HG03460 (cell line): Measurements from ENCODE around the gene AK1.
"Not testable (repeated sequence)": the region's sequence is repeated elsewhere in the genome, so short reads cannot be mapped to it uniquely, and the experiment has no call there.

ENCODE experiments used
- ATAC-seq: cut with Tn5 transposase; IDR thresholded peaks from one replicate; pipeline ENCODE4 v1.9.1; 2021; ENCODE audit not compliant: unreplicated experiment

The AK1 gene

DNA sequence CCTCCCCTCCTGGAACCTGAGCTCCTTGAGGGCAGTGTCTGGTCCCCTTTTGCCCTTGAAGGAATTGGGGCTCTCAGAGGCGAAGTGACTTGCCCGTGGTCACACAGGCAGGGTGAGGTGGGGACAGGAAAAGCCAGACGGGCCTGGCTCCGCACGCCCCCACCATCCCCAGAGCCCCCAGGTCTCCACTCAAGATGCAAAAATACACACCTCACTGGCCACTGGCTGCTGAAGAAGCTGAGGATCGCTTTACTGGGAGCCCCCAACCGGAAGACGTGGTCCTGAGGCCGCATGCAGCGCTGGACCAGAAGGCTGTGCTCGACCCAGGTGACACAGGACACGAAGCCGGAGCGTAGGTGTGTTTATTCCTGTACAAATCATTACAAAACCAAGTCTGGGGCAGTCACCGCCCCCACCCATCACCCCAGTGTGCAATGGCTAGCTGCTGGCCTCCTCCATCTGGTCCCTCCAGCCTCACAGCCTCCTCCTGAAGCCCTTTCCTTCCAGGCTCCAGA is 7.6 kb upstream of the AK1 start:
- no peak for ATAC-seq

DNA sequence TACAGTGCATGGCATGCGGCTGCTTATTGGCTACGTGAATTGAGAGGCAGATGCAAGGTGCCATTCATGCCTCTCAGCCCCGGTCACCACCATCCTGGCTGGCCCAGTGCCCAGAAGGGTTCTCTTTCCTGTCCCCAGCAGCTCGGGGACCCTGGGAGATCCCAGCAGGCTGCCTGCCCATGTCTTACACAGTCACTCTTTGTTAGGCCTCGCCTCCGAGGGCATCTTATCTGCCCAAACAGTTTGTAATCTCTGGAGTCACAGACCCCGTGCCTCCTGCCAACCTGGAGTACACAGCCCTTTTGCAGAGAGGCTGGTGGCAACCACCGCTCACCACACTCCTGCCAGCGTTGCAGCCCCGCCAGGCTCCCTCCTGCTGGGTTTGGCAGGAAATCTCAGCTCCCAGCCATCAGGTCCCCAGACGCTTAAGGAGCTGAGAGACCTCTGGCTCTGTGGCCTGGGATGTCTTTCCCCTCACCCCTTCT is 7.0 kb upstream of the AK1 start:
- no peak for ATAC-seq

DNA sequence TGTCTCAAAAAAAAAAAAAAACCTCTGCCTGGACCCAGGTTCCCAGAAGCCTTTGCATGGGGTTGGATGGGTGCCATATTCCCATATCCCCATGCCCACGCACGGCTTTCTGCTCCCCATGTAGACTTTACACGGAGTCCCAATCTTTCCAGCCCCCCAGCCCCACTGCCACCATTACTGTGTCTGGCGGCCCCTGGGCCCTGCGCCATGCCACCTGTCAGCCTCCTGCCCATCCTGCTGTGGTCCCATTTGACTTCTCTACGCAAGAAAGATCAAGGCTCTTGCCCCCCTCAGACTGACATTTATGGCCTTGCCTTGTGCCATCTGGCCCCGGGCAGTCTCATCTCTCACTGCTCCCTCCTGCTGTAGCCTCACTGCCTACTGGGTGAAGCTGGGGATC is 6.5 kb upstream of the AK1 start:
- ATAC-seq: no peak

DNA sequence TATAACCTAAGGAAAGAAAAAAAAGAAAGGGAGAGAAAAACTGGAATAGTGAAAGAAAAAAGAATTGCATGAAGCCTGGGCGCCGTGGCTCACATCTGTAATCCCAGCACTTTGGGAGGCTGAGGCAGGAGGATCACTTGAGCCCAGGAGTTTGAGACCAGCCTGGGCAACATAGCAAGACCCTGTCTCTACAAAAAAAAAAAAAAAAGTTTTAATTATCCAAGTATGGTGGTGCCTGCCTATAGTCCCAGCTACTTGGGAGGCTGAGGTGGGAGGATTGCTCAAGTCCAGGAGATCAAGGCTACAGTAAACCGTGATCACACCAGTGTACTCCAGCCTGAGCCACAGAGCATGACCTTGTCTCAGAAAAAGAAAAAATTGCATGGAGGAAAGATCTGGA is 4.2 kb upstream of the AK1 start:
- not testable (repeated sequence) for ATAC-seq

DNA sequence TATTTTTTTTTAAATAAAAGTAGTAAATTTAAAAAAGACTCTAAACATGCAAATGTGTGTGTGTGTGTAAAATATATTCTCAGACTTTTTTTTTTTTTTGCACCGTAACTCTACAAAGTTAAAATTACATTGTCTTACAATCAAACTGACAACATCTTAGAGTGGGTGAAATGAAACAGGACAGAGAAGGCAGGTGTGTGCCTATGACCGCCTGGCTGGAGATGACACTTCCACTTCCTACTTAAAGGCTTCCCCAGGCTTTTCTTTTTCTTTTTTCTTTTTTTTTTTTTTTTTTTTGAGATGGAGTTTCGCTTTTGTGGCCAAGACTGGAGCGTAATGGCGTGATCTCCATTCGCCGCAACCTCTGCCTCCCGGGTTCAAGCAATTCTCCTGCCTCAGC is 2.7 kb upstream of the AK1 start:
- no peak for ATAC-seq

DNA sequence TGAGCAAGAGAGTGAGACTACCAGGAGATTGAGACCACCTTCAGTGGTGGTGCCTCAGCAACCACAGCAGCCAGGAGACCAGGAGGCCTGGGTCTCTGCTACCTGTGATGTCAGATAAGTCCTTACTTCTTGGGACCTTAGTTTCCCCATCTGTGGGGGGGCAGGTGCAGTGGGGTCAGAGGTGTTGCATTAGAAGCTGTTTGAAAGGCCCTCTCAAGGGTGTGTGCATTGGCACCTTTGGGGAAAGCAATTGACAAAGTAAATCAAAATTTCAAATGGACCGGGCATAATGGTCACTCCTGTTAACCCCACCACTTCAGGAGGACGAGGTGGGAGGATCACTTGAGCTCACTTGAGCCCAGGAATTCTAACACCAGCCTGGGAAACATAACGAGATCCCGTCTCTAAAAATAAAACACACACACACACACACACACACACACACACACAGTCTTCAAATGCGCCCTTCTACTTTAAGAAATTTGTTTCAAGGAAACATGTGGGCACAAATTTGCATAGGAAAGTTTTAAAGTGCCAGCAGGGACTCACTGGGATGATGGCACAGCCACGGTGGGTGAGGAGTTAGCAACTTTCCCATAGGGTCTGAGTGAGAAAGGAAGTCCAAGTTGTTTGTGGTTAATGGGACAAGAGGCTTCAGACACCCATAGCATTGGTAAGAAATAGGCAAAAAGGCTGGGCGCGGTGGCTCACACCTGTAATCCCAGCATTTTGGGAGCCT is 1.3 kb upstream of the AK1 start:
- ATAC-seq: no peak

DNA sequence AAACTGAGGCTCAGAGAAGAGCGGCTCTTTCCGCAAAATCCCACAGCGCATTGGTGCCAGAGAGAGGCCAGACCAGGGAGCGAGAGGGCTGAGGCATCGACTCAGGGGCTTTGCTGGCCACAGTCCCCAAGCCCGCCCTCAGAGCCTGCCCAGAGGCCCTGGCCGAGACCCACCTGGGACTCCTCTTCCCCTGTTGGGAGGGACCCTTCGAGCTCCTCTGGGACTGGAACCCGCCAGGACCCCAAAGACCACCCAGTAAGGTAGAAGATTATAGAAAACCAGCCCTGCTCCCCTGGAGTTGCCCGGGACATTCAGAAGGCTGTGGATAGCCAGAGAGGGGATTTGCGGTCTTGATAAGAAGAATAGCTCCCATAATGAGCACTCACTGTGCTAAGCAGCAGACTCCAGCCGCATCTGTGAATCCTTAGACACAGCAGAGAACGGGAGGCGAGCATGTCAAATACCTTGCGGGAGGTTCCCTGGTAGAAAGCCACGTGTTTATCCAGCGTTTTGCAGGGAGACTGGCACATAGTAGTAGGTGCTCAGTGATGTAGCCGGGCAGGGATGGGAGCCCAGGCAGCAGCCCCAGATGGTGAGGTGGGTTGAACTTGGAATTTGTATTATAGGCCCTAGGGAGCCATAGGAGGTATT is 651 bp upstream of the AK1 start:
- ATAC-seq: no peak

DNA sequence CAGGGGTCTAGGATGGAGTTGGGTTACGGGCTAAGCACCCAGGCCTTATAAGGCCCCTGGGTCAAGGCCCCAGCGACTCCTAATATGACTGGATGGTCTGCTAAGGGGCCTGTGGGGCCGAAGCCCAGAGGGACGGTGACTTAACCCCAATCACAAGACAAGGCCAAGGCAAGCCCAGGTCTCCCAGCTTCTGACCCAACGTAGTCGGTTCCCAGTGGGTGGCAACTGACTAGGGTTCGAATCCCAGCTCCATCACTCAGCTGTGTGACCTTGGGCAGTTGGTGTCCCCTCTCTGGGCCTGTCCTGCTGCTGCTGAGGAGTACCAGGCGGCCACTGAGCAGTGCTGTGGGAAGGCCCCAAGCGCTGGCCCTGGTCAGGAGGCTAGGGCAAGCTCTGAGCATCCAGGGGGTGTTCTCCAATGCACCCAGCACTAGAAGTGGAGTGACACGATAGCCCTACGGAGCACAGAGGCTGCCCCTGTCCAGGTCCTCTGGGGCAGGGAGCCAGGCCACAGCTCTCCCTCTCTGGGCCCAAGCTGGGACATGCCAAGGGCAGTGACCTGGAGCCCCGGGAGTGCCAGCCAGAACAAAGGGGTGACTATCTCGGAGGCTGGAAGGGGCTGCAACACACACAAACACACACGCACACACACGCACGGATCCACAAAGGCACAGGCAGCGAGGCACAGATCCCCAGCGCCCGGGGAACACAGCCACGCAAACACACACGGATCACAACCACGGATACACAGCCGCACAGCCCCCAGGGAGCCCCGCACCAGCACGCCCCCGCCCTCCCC is 512 bp downstream of the AK1 start:
- no peak for ATAC-seq

DNA sequence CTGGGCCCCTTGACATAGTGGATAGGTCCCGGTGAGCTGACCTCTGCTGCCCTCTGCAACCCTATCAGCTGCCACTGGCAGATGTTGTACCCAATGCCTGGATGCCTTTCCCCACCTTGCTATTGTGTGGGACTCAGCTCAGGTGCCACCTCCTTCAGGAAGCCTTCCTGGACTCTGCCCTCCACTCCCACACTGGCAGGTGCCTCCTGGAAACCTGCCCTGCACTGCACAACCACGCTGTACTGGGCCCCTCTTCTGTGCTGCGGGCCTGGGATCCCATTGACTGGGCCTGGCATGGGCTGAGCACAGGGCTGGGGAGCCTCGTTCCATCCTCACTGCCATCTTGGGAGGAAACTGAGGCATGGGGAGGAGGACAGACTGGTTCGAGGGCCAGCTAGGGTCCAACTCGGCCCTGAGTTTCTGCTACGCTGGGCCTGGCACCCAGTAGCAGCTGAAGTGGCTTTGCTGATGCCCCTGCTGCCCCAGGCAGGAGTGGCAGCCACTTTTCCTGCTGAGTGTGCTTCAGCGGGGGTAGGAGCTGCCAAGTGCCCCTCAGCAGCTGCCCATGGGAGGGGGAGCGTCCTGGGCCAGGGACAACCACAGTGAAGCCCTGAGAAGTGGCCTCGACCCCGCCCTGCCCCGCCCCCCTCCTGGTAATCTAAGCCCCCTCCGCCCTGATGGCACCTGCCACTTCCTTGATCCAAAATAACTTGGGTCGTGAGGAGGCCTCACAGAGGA is 1.3 kb downstream of the AK1 start:
- ATAC-seq: no peak

DNA sequence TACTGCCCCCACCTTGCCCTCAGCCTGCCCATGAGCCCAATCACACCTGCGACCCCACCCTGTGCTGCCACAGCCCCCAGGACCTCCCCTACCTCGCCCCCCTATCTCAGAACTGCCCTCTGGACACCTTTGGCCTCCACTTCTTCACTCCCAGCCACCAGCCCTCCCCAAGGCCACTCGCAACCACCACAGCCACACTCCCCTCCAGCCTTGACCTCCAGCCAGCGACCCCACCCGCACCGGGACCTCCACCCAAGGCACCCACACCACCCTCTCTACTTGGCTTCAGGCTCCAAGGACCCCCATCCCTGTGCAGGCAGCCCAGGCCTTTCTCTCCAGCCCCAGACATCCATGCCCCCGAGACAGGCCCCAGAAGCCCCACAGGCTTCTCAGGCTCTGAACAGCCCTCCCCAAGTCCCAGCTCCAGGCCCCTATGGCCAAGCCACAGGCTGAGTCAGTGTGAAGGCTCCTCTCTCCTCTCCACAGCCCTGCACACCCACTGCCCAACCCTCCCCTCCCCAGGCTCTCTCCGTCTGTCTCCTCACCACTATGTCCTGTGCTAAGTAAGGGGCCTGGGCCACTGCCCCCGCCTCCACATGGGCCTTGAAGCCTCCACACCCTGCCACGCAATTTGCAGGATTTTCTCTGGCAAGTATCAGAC is 2.0 kb downstream of the AK1 start:
- no peak for ATAC-seq

DNA sequence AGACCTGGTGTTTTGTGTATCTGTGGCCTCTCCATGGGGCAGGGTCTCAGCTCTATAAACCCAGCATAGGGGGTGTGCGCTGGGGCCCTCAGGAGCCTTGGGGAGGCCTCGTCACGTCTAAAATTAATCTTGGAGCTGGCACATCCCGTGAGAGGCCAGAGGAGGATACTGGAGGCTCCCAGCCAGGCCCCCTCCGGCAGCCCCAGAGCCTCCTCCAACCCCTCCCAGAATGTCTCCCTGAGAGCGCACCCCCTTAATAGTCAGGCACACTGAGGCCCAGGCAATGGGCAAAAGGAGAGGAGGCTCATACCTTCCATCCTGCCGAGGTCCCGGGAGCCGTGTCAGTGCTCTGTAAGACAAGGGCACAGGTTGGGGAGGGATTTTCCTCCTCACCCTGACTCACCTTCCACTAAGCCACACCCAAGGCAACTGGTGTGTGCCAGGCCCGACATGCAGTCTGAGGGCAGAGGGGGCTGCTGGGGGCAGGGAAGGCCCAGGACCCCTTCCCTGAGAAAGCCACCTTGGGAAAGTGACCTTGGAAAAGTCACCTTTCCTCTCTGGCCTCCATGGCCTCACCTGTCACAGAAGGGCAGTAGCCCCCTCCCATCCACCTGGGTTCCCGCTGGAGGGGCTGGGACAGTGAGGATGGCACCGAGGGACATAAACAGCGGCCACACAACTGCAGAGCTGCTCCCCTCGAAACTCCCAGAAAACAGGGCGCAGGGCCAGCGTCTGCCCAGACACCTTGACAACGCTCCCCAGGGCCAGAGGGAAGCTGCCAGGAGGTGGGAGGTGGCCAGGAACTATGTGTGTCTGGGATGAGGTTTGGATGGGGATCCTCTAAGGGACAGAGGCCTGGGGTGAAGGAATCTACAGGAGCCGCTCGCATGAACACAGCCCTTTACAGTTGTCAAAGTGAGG is 2.9 kb downstream of the AK1 start:
- ATAC-seq: no peak

DNA sequence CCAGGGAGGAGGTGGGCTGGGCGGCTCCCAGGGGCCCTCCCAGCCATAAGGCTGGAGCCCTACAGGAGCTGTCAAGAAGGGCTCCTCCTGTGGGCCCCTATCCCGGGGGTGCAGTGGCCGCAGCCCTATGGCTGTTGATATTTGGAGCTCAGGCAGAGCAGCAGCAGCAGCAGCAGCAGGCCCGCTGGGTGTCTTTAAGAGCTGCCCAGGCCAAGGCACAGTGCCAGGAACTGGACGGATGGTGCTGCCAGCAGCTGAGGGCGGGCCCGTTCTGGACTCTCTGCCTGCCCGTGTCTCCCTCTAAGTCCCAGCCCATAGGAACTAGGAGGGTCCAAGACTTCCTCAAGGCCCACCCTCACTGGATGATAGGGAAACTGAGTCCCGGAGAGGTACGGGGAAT is 3.6 kb downstream of the AK1 start:
- no peak for ATAC-seq

DNA sequence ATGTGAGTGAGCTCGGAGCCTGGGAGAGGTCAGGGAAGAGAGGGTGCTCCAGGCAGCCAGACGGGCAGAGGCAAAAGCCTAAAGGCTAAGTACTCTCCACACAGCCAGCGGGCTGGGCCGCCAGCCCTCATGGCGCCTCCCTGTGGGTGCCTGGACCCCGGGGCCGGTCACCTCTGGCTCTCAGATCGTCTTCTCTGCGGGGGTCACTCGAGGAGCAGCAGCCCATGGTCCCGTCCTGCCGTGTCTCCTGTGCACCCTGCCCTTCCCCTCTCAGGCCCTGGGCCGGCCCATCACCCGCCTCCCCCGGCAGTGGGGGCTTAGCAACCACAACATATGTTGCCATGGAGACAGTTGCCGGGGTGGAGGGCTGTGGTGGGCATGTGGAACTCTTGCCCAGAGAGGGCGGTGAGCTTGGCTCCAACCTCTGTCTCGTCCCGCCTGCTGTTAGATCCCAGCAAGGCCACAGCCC is 4.2 kb downstream of the AK1 start:
- no peak for ATAC-seq

DNA sequence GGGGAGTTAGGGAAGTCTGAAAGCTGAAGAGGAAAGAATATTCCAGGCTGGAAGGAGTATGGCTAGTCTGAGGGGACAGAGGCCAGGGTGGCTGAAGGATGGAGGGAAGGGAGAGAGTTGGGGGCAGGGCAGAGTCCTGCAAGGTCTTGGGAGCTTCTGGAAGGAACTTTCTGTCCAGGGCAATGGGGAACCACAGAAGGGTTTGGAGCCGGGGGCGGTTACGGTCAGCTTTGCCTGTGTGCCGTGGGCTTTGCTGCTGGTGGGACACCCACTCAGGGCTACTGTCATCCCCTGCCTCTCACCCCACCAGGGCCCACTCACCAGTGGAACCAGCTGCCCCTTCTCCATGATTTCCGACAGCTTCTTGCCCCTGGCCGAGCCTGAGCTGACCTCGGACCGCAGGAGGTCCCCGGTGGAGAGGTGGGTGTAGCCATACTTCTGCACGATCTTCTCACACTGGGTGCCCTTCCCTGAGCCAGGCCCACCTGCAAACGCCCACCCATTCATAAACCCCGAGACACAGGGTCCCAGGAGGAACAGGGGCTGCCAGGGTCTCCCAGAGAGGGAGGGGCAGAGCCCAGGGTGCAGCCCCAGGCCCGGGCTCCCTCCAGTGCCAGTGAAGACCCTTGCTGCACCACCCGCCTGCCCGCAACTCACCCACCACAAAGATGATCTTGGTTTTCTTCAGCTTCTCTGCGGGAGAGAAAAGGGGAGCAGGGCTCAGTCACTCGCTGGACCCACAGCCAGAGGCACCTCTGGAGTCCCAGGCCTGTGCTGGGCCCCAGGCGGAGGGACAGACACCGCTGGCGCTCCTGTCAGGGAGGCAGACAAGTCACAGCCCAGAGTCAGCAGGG is 4.9 kb downstream of the AK1 start:
- ATAC-seq: no peak

DNA sequence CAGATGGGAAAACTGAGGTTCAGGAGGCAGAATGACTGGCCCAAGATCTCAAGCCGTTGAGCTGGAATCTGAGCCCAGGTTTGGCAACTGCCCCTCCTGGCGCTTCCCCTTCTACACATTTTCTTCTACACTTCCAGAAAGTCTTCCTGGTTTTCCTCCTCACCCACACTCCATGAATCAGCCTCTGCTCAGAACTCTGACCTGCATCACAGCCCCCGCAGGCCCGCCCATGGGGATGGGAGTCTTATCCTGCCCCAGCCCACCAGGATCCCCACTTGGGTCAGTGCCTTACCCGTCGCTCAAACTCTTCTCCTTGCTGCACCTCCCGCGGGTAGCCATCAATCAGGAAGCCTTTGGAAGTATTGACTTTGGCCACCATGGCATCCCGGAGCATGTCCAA is 5.9 kb downstream of the AK1 start:
- no peak for ATAC-seq

DNA sequence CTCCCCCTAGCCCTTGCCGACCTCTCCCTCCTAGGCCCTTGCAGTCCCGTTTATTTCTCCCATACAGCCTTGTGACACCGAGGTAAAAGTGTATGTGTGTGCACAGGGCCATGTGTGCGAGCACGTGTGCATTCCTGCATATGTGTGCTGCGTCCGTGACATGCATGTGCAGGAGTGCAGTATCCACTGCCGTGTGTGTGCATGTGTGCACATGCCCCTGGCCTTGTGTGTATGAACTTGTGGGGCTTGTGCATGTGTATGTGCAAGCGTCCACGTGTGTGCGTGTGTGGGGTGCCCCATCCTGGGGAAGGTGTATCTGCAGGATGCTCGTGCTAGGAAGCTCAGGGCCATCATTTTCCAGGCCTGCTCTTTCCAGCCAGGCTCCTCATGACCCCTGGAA is 6.6 kb downstream of the AK1 start:
- ATAC-seq: no peak

DNA sequence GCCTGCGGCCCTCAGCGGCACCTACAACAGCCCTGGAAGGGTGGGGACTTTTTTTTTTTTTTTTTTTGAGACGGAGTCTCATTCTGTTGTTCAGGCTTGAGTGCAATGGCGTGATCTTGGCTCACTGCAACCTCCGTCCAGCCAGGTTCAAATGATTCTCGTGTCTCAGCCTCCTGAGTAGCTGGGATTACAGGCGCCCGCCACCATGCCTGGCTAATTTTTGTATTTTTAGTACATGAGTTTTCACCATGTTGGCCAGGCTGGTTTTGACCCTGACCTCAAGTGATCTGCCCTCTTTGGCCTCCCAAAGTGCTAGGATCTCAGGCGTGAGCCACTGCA is 7.4 kb downstream of the AK1 start:
- ATAC-seq: not testable (repeated sequence)

DNA sequence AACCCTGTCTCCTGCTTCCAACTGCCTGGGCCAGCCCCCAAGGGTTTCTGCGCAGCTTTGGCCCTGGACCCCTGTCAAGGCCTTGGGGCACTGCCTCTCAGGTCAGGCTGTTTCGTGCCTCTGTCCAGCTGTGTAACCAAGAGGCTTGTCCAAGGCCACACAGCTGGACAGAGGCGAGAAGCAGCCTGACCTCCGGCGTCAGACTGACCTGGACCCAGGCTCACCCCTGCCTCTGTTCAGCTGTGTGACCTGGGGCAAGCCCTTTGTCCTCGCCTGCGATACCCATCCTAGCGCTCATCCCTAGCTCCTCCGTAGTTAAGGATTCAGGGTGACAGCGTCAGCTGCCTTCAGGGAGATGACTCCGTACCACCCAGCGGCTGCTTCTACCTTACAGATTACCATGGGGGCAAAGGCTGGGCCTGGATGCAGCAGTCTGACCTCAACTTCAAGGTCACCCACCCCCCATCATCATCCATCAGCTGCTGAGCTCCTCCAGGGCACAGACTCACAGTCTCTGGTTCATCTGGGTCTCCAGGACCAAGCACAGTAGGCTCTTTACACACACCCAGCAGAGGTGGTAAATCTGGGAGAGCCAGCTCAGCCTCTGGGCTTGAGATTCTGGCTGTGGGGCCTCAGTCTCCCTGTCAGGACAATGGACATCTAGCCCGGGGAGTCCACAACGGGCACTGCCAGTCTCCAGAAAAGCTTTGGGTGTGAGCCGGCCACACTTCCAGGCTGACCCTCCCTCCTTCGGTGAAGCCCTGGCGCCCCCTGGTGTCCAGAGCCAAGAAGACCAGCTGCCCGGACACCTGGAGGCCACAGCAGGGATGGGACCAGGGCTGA is 7.9 kb downstream of the AK1 start:
- peak; percentile 53 for ATAC-seq
